Upper lobe of left lung (tissue), 4 donors: ENCODE results near the gene VPS36.

Experiments
- POLR2A ChIP-seq, 4 donors: fragments of 450-650 bp; IDR thresholded peaks; one replicate each; pipeline ENCODE4 v1.5.1; 2016 to 2017; ENCODE audit warnings: antibody characterized with exemption in 4 of 4, mild to moderate bottlenecking in 2 of 4
- POLR2AphosphoS5 ChIP-seq, 2 donors: sonication (generic); formaldehyde crosslinking; IDR thresholded peaks; one replicate each; pipeline ENCODE4 v1.5.1; 2017; ENCODE audit warnings: antibody characterized with exemption in 2 of 2
- TF ChIP-seq, protein P1 (sequence below), 6 experiments: fragments of 450-650 bp in 4 of 6; fragments of 200-600 bp in 2 of 6; sonication (generic) in 2 of 6; IDR thresholded peaks; one replicate each; pipeline ENCODE4 v1.5.1; 2016 to 2019; ENCODE audit warnings: antibody characterized with exemption in 6 of 6

DNA sequence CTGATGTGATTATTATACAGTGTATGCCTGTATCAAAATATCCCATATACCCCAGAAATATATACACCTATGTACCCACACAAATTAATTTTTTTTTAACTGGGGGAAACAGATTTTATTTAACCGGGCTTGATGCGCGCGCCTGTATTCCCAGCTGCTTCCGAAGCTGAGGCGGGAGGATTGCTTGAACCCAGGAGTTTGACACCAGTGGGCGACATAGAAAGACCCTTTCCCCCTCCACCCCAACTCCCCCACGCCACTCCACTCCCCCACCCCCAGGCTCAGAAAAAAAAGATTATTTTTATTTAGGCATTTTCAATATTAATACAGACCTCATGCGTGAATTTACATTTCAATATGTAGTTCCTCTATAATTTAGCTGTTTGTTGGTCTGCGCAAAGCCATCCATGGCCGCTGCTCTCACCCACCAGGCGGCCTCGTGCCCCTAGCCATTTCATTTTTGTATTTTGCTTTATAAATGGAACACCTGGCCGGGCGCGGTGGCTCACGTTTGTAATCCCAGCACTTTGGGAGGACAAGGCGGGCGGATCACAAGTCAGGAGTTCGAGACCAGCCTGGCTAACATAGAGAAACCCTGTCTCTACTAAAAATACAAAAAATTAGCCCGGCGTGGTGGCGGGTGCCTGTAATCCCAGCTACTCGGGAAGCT is 836 bp upstream of the VPS36 start:
- TF ChIP-seq, protein P1, sequence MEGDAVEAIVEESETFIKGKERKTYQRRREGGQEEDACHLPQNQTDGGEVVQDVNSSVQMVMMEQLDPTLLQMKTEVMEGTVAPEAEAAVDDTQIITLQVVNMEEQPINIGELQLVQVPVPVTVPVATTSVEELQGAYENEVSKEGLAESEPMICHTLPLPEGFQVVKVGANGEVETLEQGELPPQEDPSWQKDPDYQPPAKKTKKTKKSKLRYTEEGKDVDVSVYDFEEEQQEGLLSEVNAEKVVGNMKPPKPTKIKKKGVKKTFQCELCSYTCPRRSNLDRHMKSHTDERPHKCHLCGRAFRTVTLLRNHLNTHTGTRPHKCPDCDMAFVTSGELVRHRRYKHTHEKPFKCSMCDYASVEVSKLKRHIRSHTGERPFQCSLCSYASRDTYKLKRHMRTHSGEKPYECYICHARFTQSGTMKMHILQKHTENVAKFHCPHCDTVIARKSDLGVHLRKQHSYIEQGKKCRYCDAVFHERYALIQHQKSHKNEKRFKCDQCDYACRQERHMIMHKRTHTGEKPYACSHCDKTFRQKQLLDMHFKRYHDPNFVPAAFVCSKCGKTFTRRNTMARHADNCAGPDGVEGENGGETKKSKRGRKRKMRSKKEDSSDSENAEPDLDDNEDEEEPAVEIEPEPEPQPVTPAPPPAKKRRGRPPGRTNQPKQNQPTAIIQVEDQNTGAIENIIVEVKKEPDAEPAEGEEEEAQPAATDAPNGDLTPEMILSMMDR (IDR thresholded peaks at IDR 0.05): no peak
- no peak for TF ChIP-seq POLR2A (IDR thresholded peaks at IDR 0.05)
- TF ChIP-seq POLR2AphosphoS5 (IDR thresholded peaks at IDR 0.05): no peak
